Keratinocyte (primary cell): Measurements from ENCODE around the gene JAKMIP2. TPM values are rescaled to one million over a fixed set of nuclear protein-coding genes. Genes with fewer than 3 reads are reported as not detected.

Source experiments
- DNase-seq: peaks from one replicate; pipeline ENCODE4 v3.0.0-alpha.2; 2011; ENCODE audit warnings: low read depth, missing footprints, low spot score
- FAIRE-seq: peaks from 2 replicates; lab custom pipeline; 2011; peaks lifted over from hg19 to GRCh38; lab: Jason Lieb, UNC
- H2AFZ ChIP-seq: 2 replicates; pipeline ENCODE4 v1.6.0; 2012; ENCODE audit warnings: low read length, control low read depth, inconsistent platforms; ENCODE audit not compliant: control insufficient read depth
- H3K27ac ChIP-seq: 2 replicates; pipeline ENCODE4 v1.5.1; 2011; ENCODE audit warnings: low read length; ENCODE audit not compliant: control insufficient read depth, insufficient read depth
- H3K27me3 ChIP-seq: 3 replicates; pipeline ENCODE4 v1.6.0; 2011; ENCODE audit warnings: low read length; ENCODE audit not compliant: control insufficient read depth, insufficient read depth; ENCODE audit errors: extremely low read depth
- H3K36me3 ChIP-seq, 2 experiments: 2 replicates in 1 of 2; 3 replicates in 1 of 2; pipeline ENCODE4 v1.5.1; 2011; ENCODE audit warnings: low read length in 2 of 2, mild to moderate bottlenecking in 1 of 2; ENCODE audit not compliant: control insufficient read depth in 2 of 2, insufficient read depth in 2 of 2; ENCODE audit errors: extremely low read depth in 1 of 2
- H3K4me1 ChIP-seq: 3 replicates; pipeline ENCODE4 v1.5.1; 2011; ENCODE audit warnings: low read length; ENCODE audit not compliant: control insufficient read depth, insufficient read depth; ENCODE audit errors: extremely low read depth
- H3K4me2 ChIP-seq: 3 replicates; pipeline ENCODE4 v1.6.0; 2011; ENCODE audit warnings: low read depth, low read length; ENCODE audit not compliant: control insufficient read depth, insufficient read depth; ENCODE audit errors: extremely low read depth
- H3K4me3 ChIP-seq, 3 experiments: fragments of 200-600 bp in 1 of 3; sonication (generic) in 1 of 3; 2 replicates in 2 of 3; 3 replicates in 1 of 3; pipeline ENCODE4 v1.5.1; 2011 to 2016; ENCODE audit warnings: low read length in 3 of 3, mild to moderate bottlenecking in 3 of 3, control low read depth in 2 of 3, inconsistent platforms in 1 of 3, low read depth in 1 of 3, mixed read lengths in 1 of 3, mixed run types in 1 of 3, moderate library complexity in 1 of 3; ENCODE audit not compliant: control insufficient read depth in 2 of 3, insufficient read depth in 2 of 3; ENCODE audit errors: extremely low read depth in 1 of 3
- H3K79me2 ChIP-seq: 2 replicates; pipeline ENCODE4 v1.6.0; 2012; ENCODE audit warnings: low read length; ENCODE audit not compliant: control insufficient read depth, insufficient read depth
- H3K9ac ChIP-seq: 3 replicates; pipeline ENCODE4 v1.6.0; 2011; ENCODE audit warnings: low read length; ENCODE audit not compliant: control insufficient read depth, insufficient read depth; ENCODE audit errors: extremely low read depth
- H3K9me1 ChIP-seq: 3 replicates; pipeline ENCODE4 v1.6.0; 2011; ENCODE audit warnings: low read length; ENCODE audit not compliant: control insufficient read depth, insufficient read depth; ENCODE audit errors: extremely low read depth
- H3K9me3 ChIP-seq: 2 replicates; pipeline ENCODE4 v1.5.1; 2012; ENCODE audit warnings: low read depth, low read length; ENCODE audit not compliant: control insufficient read depth
- H4K20me1 ChIP-seq: 3 replicates; pipeline ENCODE4 v1.6.0; 2011; ENCODE audit warnings: low read length; ENCODE audit not compliant: control insufficient read depth, insufficient read depth; ENCODE audit errors: extremely low read depth
- EZH2 ChIP-seq: IDR thresholded peaks from one replicate; pipeline ENCODE4 v1.6.1; 2012; ENCODE audit warnings: inconsistent platforms, mild to moderate bottlenecking, low read length, moderate library complexity
- dilution Hi-C: fragments of 300-500 bp; cut with MboI; formaldehyde crosslinking; loops from one replicate; pipeline ENCODE4 v1.7.0; 2020; ENCODE audit warnings: low sequenced_read_pairs; ENCODE audit not compliant: extremely low pct_ligation_motif_present
- polyA minus RNA-seq, 3 experiments: library from RNA; depleted of rRNA, polyadenylated mRNA; stranded (reverse); fragments of >200 nt; gene quantifications; 1 replicate in 1 of 3; 2 replicates in 1 of 3; 3 replicates in 1 of 3; pipeline ENCODE4 v1.2.3, GENCODE V29; 2011
- polyA plus RNA-seq, 5 experiments: library from polyadenylated mRNA; depleted of rRNA in 3 of 5; stranded (reverse) in 3 of 5; stranded (forward) in 1 of 5; unstranded in 1 of 5; fragments of >200 nt; gene quantifications; 1 replicate in 1 of 5; 2 replicates in 3 of 5; 3 replicates in 1 of 5; pipeline versions ENCODE4 v1.2.1 to v1.2.3, GENCODE V29; 2011 to 2012; ENCODE audit warnings: missing spikeins in 2 of 5, low read depth in 1 of 5, low replicate concordance in 1 of 5
- TF ChIP-seq, protein P1 (sequence below), 3 experiments: IDR thresholded peaks in 1 of 3; conservative IDR thresholded peaks in 1 of 3; optimal IDR thresholded peaks in 1 of 3; 2 replicates in 2 of 3; 3 replicates in 1 of 3; pipeline versions ENCODE3 to v1.5.1; 2011; ENCODE audit warnings: low read length in 3 of 3, mild to moderate bottlenecking in 3 of 3, moderate library complexity in 2 of 3, control low read depth in 1 of 3, inconsistent platforms in 1 of 3; ENCODE audit not compliant: insufficient read depth in 2 of 3; ENCODE audit errors: extremely low read depth in 1 of 3

The JAKMIP2 gene
- polyA plus RNA-seq = not detected in 3 replicates
- not detected for polyA plus RNA-seq (2011; ENCODE audit: low read depth)
- not detected in 2 replicates for polyA plus RNA-seq (2011; cell fraction: cytosol; rRNA removed)
- not detected in 2 replicates for polyA plus RNA-seq (2011; cell fraction: nucleus; rRNA removed)
- not detected in 2 replicates for polyA plus RNA-seq (2012; ENCODE audit: low replicate concordance)
- not detected in 3 replicates for polyA minus RNA-seq
- polyA minus RNA-seq (2011; cell fraction: cytosol; rRNA and poly(A)+ RNA removed) = not detected
- not detected in 2 replicates for polyA minus RNA-seq (2011; cell fraction: nucleus; rRNA and poly(A)+ RNA removed)

DNA sequence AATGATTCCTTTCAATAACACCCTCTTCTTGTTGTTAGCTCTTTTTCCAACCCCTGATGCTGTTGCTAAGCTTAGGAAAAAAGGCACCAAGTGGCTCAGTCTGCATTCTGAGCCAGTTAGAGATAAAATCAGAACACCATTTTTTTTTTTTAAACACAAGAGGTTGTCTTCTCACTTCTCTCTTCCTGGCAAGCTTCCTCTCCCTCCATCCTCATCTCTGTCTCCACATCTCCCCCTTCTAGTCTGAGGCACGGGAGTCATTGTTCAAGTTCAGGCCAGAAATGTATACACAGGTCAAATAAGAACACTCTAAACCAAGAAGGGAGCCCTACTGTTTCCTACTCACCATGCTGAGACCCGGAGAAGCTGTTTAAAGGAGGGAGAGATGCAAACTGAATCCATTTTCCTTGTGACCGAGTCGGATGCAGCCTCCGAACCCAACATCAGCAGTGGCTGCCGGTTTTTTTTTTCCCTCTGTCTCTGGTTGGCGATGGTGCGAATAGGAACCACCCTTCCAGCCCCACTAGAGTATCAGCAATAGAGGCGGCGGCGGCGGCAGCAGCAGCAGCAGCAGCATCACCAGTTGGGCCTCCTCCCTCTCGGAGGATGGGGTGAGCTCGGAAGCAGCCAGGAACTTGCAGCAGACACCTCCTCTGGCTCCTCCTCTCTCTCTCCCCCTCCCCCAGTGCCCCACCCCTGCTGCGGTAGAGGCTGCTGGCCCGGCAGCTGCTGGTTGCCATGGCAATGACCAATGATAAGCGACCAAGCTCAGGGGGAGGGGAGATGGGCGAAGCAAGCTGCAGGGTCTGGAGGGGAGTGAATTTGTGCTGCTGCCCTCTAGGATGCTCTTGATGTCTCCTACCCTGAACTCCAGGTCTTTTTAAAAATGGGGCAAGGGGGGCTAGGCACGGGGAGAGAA is at the start of gene JAKMIP2:
Gene JAKMIP2 (minus strand): TSS at position 619 of the 919 bp plus-strand sequence. CDS start 110,922 bp downstream, outside the sequence.
- Histone ChIP-seq H3K4me2 (no peak within 1 kb of the TSS), H2AFZ (no peak within 1 kb of the TSS), H3K36me3 (no peaks in the 10 kb centered on the region), H3K4me3 (no peak within 1 kb of the TSS), H3K9me1 (no peaks in the 10 kb centered on the region), H4K20me1 (no peaks in the 10 kb centered on the region), H3K27ac (no peak within 1 kb of the TSS), H3K9me3 (no peaks in the 10 kb centered on the region), H3K27me3 (no peaks in the 10 kb centered on the region), H3K4me1 (no peaks in the 10 kb centered on the region), H3K79me2 (no peaks in the 10 kb centered on the region), H3K9ac (no peak within 1 kb of the TSS)
- TF ChIP-seq EZH2 = no peak
- TF ChIP-seq, protein P1, sequence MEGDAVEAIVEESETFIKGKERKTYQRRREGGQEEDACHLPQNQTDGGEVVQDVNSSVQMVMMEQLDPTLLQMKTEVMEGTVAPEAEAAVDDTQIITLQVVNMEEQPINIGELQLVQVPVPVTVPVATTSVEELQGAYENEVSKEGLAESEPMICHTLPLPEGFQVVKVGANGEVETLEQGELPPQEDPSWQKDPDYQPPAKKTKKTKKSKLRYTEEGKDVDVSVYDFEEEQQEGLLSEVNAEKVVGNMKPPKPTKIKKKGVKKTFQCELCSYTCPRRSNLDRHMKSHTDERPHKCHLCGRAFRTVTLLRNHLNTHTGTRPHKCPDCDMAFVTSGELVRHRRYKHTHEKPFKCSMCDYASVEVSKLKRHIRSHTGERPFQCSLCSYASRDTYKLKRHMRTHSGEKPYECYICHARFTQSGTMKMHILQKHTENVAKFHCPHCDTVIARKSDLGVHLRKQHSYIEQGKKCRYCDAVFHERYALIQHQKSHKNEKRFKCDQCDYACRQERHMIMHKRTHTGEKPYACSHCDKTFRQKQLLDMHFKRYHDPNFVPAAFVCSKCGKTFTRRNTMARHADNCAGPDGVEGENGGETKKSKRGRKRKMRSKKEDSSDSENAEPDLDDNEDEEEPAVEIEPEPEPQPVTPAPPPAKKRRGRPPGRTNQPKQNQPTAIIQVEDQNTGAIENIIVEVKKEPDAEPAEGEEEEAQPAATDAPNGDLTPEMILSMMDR (optimal IDR thresholded peaks at IDR 0.05 in 1 of 3, IDR thresholded peaks at IDR 0.05 in 1 of 3, conservative IDR thresholded peaks at IDR 0.05 in 1 of 3; ENCODE audit: extremely low read depth in 1 of 3, insufficient read depth in 2 of 3, low read length in 3 of 3) = no peak
- FAIRE-seq = no peak
- no peak for DNase-seq
- dilution Hi-C loops = no loop called here

DNA sequence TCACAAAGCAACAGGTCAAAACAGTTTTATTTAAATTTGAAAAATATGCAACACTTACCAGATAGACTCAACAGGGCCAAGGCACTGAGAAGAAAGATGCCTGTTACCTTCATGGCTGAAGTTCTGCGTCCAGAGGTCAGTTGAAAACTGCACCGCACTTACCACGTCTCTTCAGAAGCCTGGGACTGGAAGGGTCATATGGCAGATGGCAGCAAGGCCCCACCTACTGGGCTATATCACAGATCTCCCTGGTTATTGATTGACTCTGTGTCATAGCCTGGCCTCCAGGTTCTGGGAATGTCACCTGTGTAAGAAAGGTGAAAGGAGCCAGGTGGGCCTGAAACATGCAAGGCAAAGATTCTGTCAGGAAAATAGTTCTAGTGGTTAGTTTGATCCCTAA is 48.9 kb upstream of the JAKMIP2 start, which contains the start of gene SPINK1:
Gene SPINK1 (minus strand): TSS at position 207 of the 400 bp plus-strand sequence. CDS start 94 bp downstream, at position 113.
- Histone ChIP-seq H3K9ac (no peak within 1 kb of the TSS), H3K36me3 (no peaks in the 10 kb centered on the region), H3K4me2 (no peak within 1 kb of the TSS), H3K27ac (no peak within 1 kb of the TSS), H3K9me3 (no peaks in the 10 kb centered on the region), H3K9me1 (no peaks in the 10 kb centered on the region), H3K27me3 (peaks cover 5% of the 10 kb centered on the region), H4K20me1 (no peaks in the 10 kb centered on the region), H3K4me1 (no peaks in the 10 kb centered on the region), H3K4me3 (no peak within 1 kb of the TSS), H3K79me2 (no peaks in the 10 kb centered on the region), H2AFZ (no peak within 1 kb of the TSS)
- dilution Hi-C loops = no loop called here
- TF ChIP-seq EZH2 = no peak
- TF ChIP-seq, protein P1 (optimal IDR thresholded peaks at IDR 0.05 in 1 of 3, IDR thresholded peaks at IDR 0.05 in 1 of 3, conservative IDR thresholded peaks at IDR 0.05 in 1 of 3; ENCODE audit: extremely low read depth in 1 of 3, insufficient read depth in 2 of 3, low read length in 3 of 3) = no peak
- no peak for DNase-seq
- FAIRE-seq = no peak
